ENCODE results near the gene PPP1R7. TPM values are rescaled to one million over a fixed set of nuclear protein-coding genes. Genes with fewer than 3 reads are reported as not detected.
"Not testable (repeated sequence)": the region's sequence is repeated elsewhere in the genome, so short reads cannot be mapped to it uniquely, and the experiment has no call there.

PPP1R7 gene
- total RNA-seq, 1 experiment from 2014 or later = 49.1 TPM

GRCh38 chr2:241102239-241102803 is 47.9 kb upstream of the PPP1R7 start, which contains the start of gene MTERF4 (continued):
- TF ChIP-seq ZBTB21 (CRISPR knock-in tag; IDR thresholded peaks at IDR 0.05; ENCODE audit: borderline replicate concordance) (peak; percentile 87; the same call in 1 of the 2 replicates), MYBL2 (CRISPR knock-in tag; IDR thresholded peaks at IDR 0.05) (peak; percentile 75; the same call in 1 of the 2 replicates), SOX15 (CRISPR knock-in tag; IDR thresholded peaks at IDR 0.05) (no peak), NR3C1 (CRISPR knock-in tag; conservative IDR thresholded peaks at IDR 0.05; ENCODE audit: low read depth) (no peak), USF2 (CRISPR knock-in tag; IDR thresholded peaks at IDR 0.05) (peak; percentile 60), ZBTB43 (CRISPR knock-in tag; IDR thresholded peaks at IDR 0.05) (peak; percentile 83), CBFB (CRISPR knock-in tag; IDR thresholded peaks at IDR 0.05; ENCODE audit: low read depth) (peak; percentile 90; the same call in 1 of the 2 replicates), CDX4 (CRISPR knock-in tag; IDR thresholded peaks at IDR 0.05; ENCODE audit: borderline replicate concordance) (no peak), SMAD4 (CRISPR knock-in tag; IDR thresholded peaks at IDR 0.05) (no peak)

GRCh38 chr2:241103176-241103595 is 47.1 kb upstream of the PPP1R7 start:
- DNase-seq (ENCODE audit: low spot score) (no peak), ATAC-seq (no peak)
- ChIA-PET POLR2A (no interaction called here), CTCF (interaction anchor here (1.5 kb wide), 1 partner anchor 189 kb away, joined by 5 read pairs; no protein-coding TSS in a partner anchor)
- Mint-ChIP-seq H3K4me1 (peaks cover 5% of the 10 kb centered on the region), H3K27me3 (ENCODE audit: low read depth) (no peaks in the 10 kb centered on the region), H3K27ac (peak overlapping the region; percentile 98; the same call in 1 of the 2 replicates), H3K36me3 (peaks cover 15% of the 10 kb centered on the region), H3K9me3 (no peaks in the 10 kb centered on the region), H3K4me3 (peak overlapping the region; percentile 95)
- TF ChIP-seq ZNF396 (CRISPR knock-in tag; IDR thresholded peaks at IDR 0.05; ENCODE audit: borderline replicate concordance) = no peak
- no peak for TF ChIP-seq SMAD4 (CRISPR knock-in tag; IDR thresholded peaks at IDR 0.05)
- TF ChIP-seq TEAD4 (CRISPR knock-in tag; IDR thresholded peaks at IDR 0.05) = no peak
- no peak for TF ChIP-seq MYBL2 (CRISPR knock-in tag; IDR thresholded peaks at IDR 0.05)
- TF ChIP-seq USF2 (CRISPR knock-in tag; IDR thresholded peaks at IDR 0.05) = no peak
- no peak for TF ChIP-seq ARID4B (CRISPR knock-in tag; IDR thresholded peaks at IDR 0.05; ENCODE audit: borderline replicate concordance)
- no peak for TF ChIP-seq NFYB (CRISPR knock-in tag; conservative IDR thresholded peaks at IDR 0.05; ENCODE audit: low read depth)
- TF ChIP-seq IRF1 (CRISPR knock-in tag; IDR thresholded peaks at IDR 0.05) = no peak
- no peak for TF ChIP-seq ZBTB21 (CRISPR knock-in tag; IDR thresholded peaks at IDR 0.05; ENCODE audit: borderline replicate concordance)
- TF ChIP-seq GABPB1 (CRISPR knock-in tag; IDR thresholded peaks at IDR 0.05) = no peak
- no peak for TF ChIP-seq ZNF219 (CRISPR knock-in tag; IDR thresholded peaks at IDR 0.05; ENCODE audit: borderline replicate concordance)
- TF ChIP-seq ZNF281 (CRISPR knock-in tag; IDR thresholded peaks at IDR 0.05) = no peak
- no peak for TF ChIP-seq ATF1 (CRISPR knock-in tag; IDR thresholded peaks at IDR 0.05)

GRCh38 chr2:241104611-241105010 is 45.7 kb upstream of the PPP1R7 start:
- H3K4me1 Mint-ChIP-seq; H3K4me3 Mint-ChIP-seq; H3K27ac Mint-ChIP-seq; H3K9me3 Mint-ChIP-seq; DNase-seq (ENCODE audit: low spot score); CTCF ChIA-PET; ATAC-seq; H3K27me3 Mint-ChIP-seq (ENCODE audit: low read depth); H3K36me3 Mint-ChIP-seq: not testable (repeated sequence)
- POLR2A ChIA-PET = interaction anchor here (0.7 kb wide), 1 partner anchor 94 kb away, joined by 3 read pairs; no protein-coding TSS in a partner anchor

All from WTC11 (cell line).